ENCODE results near the gene ENAM. TPM values are rescaled to one million over a fixed set of nuclear protein-coding genes. Genes with fewer than 3 reads are reported as not detected.
"Not testable (repeated sequence)": the region's sequence is repeated elsewhere in the genome, so short reads cannot be mapped to it uniquely, and the experiment has no call there.

The ENAM gene
- total RNA-seq, 1 donor from 2014 or later, result not detected

GRCh38 chr4:70680934-70681333, 52.4 kb downstream of the ENAM start:
- DNase-seq (ENCODE audit: low spot score in 2 of 2, unreplicated experiment in 2 of 2), result no peak
- H3K9me3 Mint-ChIP-seq, result no peaks in the 10 kb centered on the region
- no peak overlapping the region for H3K4me3 Mint-ChIP-seq
- H3K36me3 Mint-ChIP-seq, result no peaks in the 10 kb centered on the region
- TF ChIP-seq CTCF (IDR thresholded peaks at IDR 0.05; ENCODE audit: unreplicated experiment), result no peak
- no peaks in the 10 kb centered on the region for H3K27me3 Mint-ChIP-seq (ENCODE audit: low read depth)
- peak overlapping the region; percentile 37 for H3K27ac Mint-ChIP-seq
- peaks cover 8% of the 10 kb centered on the region for H3K4me1 Mint-ChIP-seq

- Mint-ChIP-seq H3K4me3 (no peak overlapping the region), H3K27ac (no peak overlapping the region), H3K9me3 (no peaks in the 10 kb centered on the region), H3K4me1 (peaks cover 8% of the 10 kb centered on the region), H3K27me3 (ENCODE audit: low read depth) (no peaks in the 10 kb centered on the region), H3K36me3 (no peaks in the 10 kb centered on the region)
- no peak for TF ChIP-seq CTCF (IDR thresholded peaks at IDR 0.05; ENCODE audit: unreplicated experiment)
- DNase-seq (ENCODE audit: low spot score in 2 of 2, unreplicated experiment in 2 of 2), result no peak
These were observed 53.2 kb downstream of the ENAM start for GRCh38 chr4:70681704-70682103.

GRCh38 chr4:70682142-70682541, 53.6 kb downstream of the ENAM start:
- not testable (repeated sequence) for H3K27ac Mint-ChIP-seq; H3K36me3 Mint-ChIP-seq; H3K9me3 Mint-ChIP-seq; H3K4me1 Mint-ChIP-seq; H3K4me3 Mint-ChIP-seq; DNase-seq (ENCODE audit: low spot score in 2 of 2, unreplicated experiment in 2 of 2); H3K27me3 Mint-ChIP-seq (ENCODE audit: low read depth)

GRCh38 chr4:70687392-70687791, 58.8 kb downstream of the ENAM start:
- Mint-ChIP-seq H3K27me3 (ENCODE audit: low read depth) (no peaks in the 10 kb centered on the region), H3K27ac (peak overlapping the region; percentile 98), H3K36me3 (peaks cover 5% of the 10 kb centered on the region), H3K9me3 (no peaks in the 10 kb centered on the region), H3K4me1 (peaks cover 33% of the 10 kb centered on the region), H3K4me3 (peak overlapping the region; percentile 95)
- TF ChIP-seq CTCF (IDR thresholded peaks at IDR 0.05; ENCODE audit: unreplicated experiment), result no peak
- no peak for DNase-seq (ENCODE audit: low spot score in 2 of 2, unreplicated experiment in 2 of 2)

GRCh38 chr4:70687821-70688794, 59.6 kb downstream of the ENAM start, which contains the start of gene UTP3:
Gene UTP3 (plus strand): TSS chr4:70688532. CDS start chr4:70688678, 146 bp downstream.
- Mint-ChIP-seq H3K4me3 (peak within 1 kb of the TSS; percentile 95), H3K9me3 (no peaks in the 10 kb centered on the region), H3K36me3 (peaks cover 5% of the 10 kb centered on the region), H3K27ac (peak within 1 kb of the TSS; percentile 98), H3K27me3 (ENCODE audit: low read depth) (no peaks in the 10 kb centered on the region), H3K4me1 (peaks cover 33% of the 10 kb centered on the region)
- peak; percentile 82 to 96 for DNase-seq (ENCODE audit: low spot score in 2 of 2, unreplicated experiment in 2 of 2)
- TF ChIP-seq CTCF (IDR thresholded peaks at IDR 0.05; ENCODE audit: unreplicated experiment), result peak; percentile 84

GRCh38 chr4:70688795-70689231, 60.3 kb downstream of the ENAM start:
- Mint-ChIP-seq H3K27me3 (ENCODE audit: low read depth) (no peaks in the 10 kb centered on the region), H3K9me3 (no peaks in the 10 kb centered on the region), H3K36me3 (peaks cover 5% of the 10 kb centered on the region), H3K27ac (peak overlapping the region; percentile 98), H3K4me1 (peaks cover 33% of the 10 kb centered on the region), H3K4me3 (peak overlapping the region; percentile 95)
- no peak for TF ChIP-seq CTCF (IDR thresholded peaks at IDR 0.05; ENCODE audit: unreplicated experiment)
- DNase-seq (ENCODE audit: low spot score in 2 of 2, unreplicated experiment in 2 of 2), result peak in 1 of 2 experiments; percentile 38
